Loucy (cell line): ENCODE measurements around the gene TRUB1.

ENCODE experiments used
- H2AFZ ChIP-seq: fragments of 200-600 bp; sonication (generic); 2 replicates; pipeline ENCODE4 v1.6.0; 2016; ENCODE audit warnings: antibody characterized with exemption, mild to moderate bottlenecking, low read length, moderate library complexity
- H3F3A ChIP-seq: fragments of 200-600 bp; 2 replicates; pipeline ENCODE4 v1.6.0; 2016; ENCODE audit warnings: antibody characterized with exemption, low read depth, mild to moderate bottlenecking
- H3K27me3 ChIP-seq: fragments of 200-600 bp; sonication (generic); 2 replicates; pipeline ENCODE4 v1.6.1; 2014; ENCODE audit warnings: low read length, mild to moderate bottlenecking; ENCODE audit not compliant: insufficient read depth, poor library complexity, severe bottlenecking
- H3K36me3 ChIP-seq: fragments of 200-600 bp; sonication (generic); 2 replicates; pipeline ENCODE4 v1.6.1; 2016; ENCODE audit warnings: low read length; ENCODE audit not compliant: insufficient read depth
- H3K4me1 ChIP-seq: fragments of 200-600 bp; sonication (generic); 2 replicates; pipeline ENCODE4 v1.5.1; 2014; ENCODE audit warnings: low read length, mild to moderate bottlenecking; ENCODE audit not compliant: insufficient read depth, poor library complexity, severe bottlenecking
- H3K4me2 ChIP-seq: fragments of 200-600 bp; sonication (generic); 2 replicates; pipeline ENCODE4 v1.6.0; 2014; ENCODE audit warnings: antibody characterized with exemption, low read length, low read depth, mild to moderate bottlenecking; ENCODE audit not compliant: poor library complexity, severe bottlenecking
- H3K4me3 ChIP-seq: fragments of 200-600 bp; sonication (generic); 2 replicates; pipeline ENCODE4 v1.5.1; 2014; ENCODE audit warnings: low read length, mild to moderate bottlenecking, mixed read lengths; ENCODE audit not compliant: poor library complexity, severe bottlenecking
- H3K79me2 ChIP-seq: fragments of 200-600 bp; sonication (generic); 2 replicates; pipeline ENCODE4 v1.6.1; 2014; ENCODE audit warnings: low read length; ENCODE audit not compliant: insufficient read depth
- H3K9ac ChIP-seq: fragments of 200-600 bp; sonication (generic); 2 replicates; pipeline ENCODE4 v1.6.0; 2014; ENCODE audit warnings: mild to moderate bottlenecking, low read depth, low read length, moderate library complexity; ENCODE audit not compliant: poor library complexity, severe bottlenecking
- H3K9me2 ChIP-seq: fragments of 200-600 bp; sonication (generic); replicated peaks from 2 replicates; pipeline ENCODE4 v1.6.1; 2016; ENCODE audit warnings: low read depth, low read length, mixed read lengths
- H3K9me3 ChIP-seq: fragments of 200-600 bp; sonication (generic); 2 replicates; pipeline ENCODE4 v1.6.1; 2014; ENCODE audit warnings: mild to moderate bottlenecking, antibody characterized with exemption, low read length, low read depth; ENCODE audit not compliant: insufficient read depth
- H4K20me1 ChIP-seq: fragments of 200-600 bp; sonication (generic); 2 replicates; pipeline ENCODE4 v1.6.0; 2014; ENCODE audit warnings: antibody characterized with exemption, low read length, mild to moderate bottlenecking; ENCODE audit not compliant: insufficient read depth, poor library complexity, severe bottlenecking
- EZH2phosphoT487 ChIP-seq: fragments of 200-600 bp; IDR thresholded peaks from 2 replicates; pipeline ENCODE4 v1.6.1; 2018; ENCODE audit warnings: antibody characterized with exemption, mild to moderate bottlenecking, moderate library complexity, borderline replicate concordance
- TF ChIP-seq, protein P1 (sequence below): fragments of 200-600 bp; sonication (generic); conservative IDR thresholded peaks from 2 replicates; pipeline ENCODE4 v1.5.1; 2014; ENCODE audit warnings: mild to moderate bottlenecking, antibody characterized with exemption, low read length

Gene TRUB1

GRCh38 chr10:114912470-114912859 is 25.5 kb upstream of the TRUB1 start:
- peak overlapping the region; percentile 48 for H3K4me2 ChIP-seq

DNA sequence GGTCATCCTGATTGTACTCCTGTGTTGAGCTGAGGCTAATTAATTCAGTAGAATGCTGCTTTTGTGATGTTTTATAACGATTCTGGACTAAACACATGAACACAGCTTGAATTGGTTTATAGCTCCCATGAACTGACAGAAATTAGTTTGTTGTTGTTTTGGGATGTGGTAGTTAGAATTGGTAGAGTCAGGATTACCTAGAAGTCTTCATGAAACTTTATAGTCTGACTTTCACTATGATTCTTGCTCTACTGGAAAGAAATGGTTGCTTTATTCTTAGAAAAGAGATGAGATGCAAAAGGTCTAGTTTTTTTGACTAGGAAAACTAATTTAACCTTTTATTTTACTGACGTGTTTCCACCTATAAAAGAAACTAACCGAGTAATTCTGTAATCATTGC is 23.4 kb upstream of the TRUB1 start:
- Histone ChIP-seq H2AFZ (0 out of 2 replicates have a peak overlapping the region, but pooled peaks have one; percentile 13), H3K9me3 (no peaks in the 10 kb centered on the region), H3F3A (peaks cover 4% of the 10 kb centered on the region; the same call in 1 of the 2 replicates), H3K4me2 (no peak overlapping the region), H3K9me2 (no peaks in the 10 kb centered on the region), H3K4me1 (peaks cover 32% of the 10 kb centered on the region), H3K9ac (no peak overlapping the region), H4K20me1 (no peaks in the 10 kb centered on the region), H3K79me2 (no peaks in the 10 kb centered on the region), H3K27me3 (no peaks in the 10 kb centered on the region), H3K4me3 (no peak overlapping the region), H3K36me3 (no peaks in the 10 kb centered on the region)
- TF ChIP-seq, protein P1, sequence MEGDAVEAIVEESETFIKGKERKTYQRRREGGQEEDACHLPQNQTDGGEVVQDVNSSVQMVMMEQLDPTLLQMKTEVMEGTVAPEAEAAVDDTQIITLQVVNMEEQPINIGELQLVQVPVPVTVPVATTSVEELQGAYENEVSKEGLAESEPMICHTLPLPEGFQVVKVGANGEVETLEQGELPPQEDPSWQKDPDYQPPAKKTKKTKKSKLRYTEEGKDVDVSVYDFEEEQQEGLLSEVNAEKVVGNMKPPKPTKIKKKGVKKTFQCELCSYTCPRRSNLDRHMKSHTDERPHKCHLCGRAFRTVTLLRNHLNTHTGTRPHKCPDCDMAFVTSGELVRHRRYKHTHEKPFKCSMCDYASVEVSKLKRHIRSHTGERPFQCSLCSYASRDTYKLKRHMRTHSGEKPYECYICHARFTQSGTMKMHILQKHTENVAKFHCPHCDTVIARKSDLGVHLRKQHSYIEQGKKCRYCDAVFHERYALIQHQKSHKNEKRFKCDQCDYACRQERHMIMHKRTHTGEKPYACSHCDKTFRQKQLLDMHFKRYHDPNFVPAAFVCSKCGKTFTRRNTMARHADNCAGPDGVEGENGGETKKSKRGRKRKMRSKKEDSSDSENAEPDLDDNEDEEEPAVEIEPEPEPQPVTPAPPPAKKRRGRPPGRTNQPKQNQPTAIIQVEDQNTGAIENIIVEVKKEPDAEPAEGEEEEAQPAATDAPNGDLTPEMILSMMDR = no peak
- TF ChIP-seq EZH2phosphoT487 = no peak

More at GRCh38 chr10:114912470-114912859, 25.5 kb upstream of the TRUB1 start:
- Histone ChIP-seq H2AFZ (peak overlapping the region; percentile 54), H3K9me3 (no peaks in the 10 kb centered on the region), H3K79me2 (no peaks in the 10 kb centered on the region), H3K9me2 (no peaks in the 10 kb centered on the region), H3K36me3 (no peaks in the 10 kb centered on the region), H4K20me1 (no peaks in the 10 kb centered on the region), H3K4me1 (peaks cover 27% of the 10 kb centered on the region), H3F3A (peaks cover 4% of the 10 kb centered on the region; the same call in 1 of the 2 replicates), H3K9ac (no peak overlapping the region), H3K27me3 (no peaks in the 10 kb centered on the region), H3K4me3 (peak overlapping the region; percentile 16)
- TF ChIP-seq, protein P1 = no peak
- TF ChIP-seq EZH2phosphoT487 = no peak

GRCh38 chr10:114915294-114915693 is 22.7 kb upstream of the TRUB1 start:
- TF ChIP-seq EZH2phosphoT487 = no peak
- TF ChIP-seq, protein P1 = no peak
- Histone ChIP-seq H3K4me1 (peaks cover 32% of the 10 kb centered on the region), H3K9me2 (no peaks in the 10 kb centered on the region), H3K9me3 (no peaks in the 10 kb centered on the region), H4K20me1 (no peaks in the 10 kb centered on the region), H2AFZ (no peak overlapping the region), H3K79me2 (no peaks in the 10 kb centered on the region), H3K36me3 (no peaks in the 10 kb centered on the region), H3K9ac (no peak overlapping the region), H3K27me3 (no peaks in the 10 kb centered on the region), H3K4me2 (no peak overlapping the region), H3F3A (peaks cover 4% of the 10 kb centered on the region; the same call in 1 of the 2 replicates), H3K4me3 (no peak overlapping the region)
